K562 (cell line): ENCODE measurements around the gene GNA15.

Experiments used
- KAT7 ChIP-seq: sonication (generic); formaldehyde crosslinking; IDR thresholded peaks from 2 replicates; pipeline ENCODE4 v1.8.0; 2022; ENCODE audit warnings: missing genetic modification reagents, mild to moderate bottlenecking, borderline replicate concordance
- PCBP2 ChIP-seq: fragments of 200-400 bp; formaldehyde crosslinking; IDR thresholded peaks from 2 replicates; pipeline ENCODE4 v1.6.1; 2018; ENCODE audit warnings: low read length, low read depth, mild to moderate bottlenecking, moderate library complexity; ENCODE audit not compliant: poor library complexity, severe bottlenecking
- POLR2AphosphoS5 ChIP-seq: IDR thresholded peaks from 2 replicates; pipeline ENCODE4 v1.6.1; 2011; ENCODE audit warnings: mild to moderate bottlenecking, low read depth, low read length, moderate library complexity; ENCODE audit not compliant: control insufficient read depth, insufficient read depth
- YY1 ChIP-seq, 3 experiments: IDR thresholded peaks; 2 replicates each; pipeline ENCODE4 v1.6.1; 2011; ENCODE audit warnings: low read length in 2 of 3, mild to moderate bottlenecking in 2 of 3, moderate library complexity in 2 of 3, borderline replicate concordance in 1 of 3, control low read depth in 1 of 3, low read depth in 1 of 3; ENCODE audit not compliant: insufficient read depth in 3 of 3, insufficient replicate concordance in 2 of 3, control insufficient read depth in 1 of 3, insufficient read length in 1 of 3; ENCODE audit errors: extremely low read depth in 1 of 3
- TF ChIP-seq, protein P1 (sequence below): fragments of 250-450 bp; sonication (Bioruptor Pico); IDR thresholded peaks from 2 replicates; pipeline ENCODE4 v1.4.0; 2020; ENCODE audit warnings: borderline replicate concordance
- TF ChIP-seq, protein P2 (sequence below): fragments of 250-450 bp; sonication (Bioruptor Pico); IDR thresholded peaks from 2 replicates; pipeline ENCODE4 v1.6.1; 2021; ENCODE audit warnings: mild to moderate bottlenecking

DNA sequence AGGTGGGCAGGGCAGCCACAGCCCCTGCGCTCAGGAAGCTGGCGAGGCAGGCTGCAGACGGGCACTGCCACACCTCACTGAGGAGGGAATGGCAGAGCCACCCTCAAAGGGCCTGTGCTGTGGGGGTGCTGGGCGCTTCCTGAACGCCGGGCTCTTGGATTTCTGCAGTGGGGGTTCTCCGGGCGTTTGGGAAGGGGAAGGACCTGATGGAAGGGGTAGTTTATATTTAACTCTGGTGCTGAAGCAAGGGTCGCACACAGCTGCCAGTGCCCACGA, 31.2 kb upstream of the GNA15 start:
- no peak for TF ChIP-seq POLR2AphosphoS5
- no peak for TF ChIP-seq PCBP2
- TF ChIP-seq, protein P1, sequence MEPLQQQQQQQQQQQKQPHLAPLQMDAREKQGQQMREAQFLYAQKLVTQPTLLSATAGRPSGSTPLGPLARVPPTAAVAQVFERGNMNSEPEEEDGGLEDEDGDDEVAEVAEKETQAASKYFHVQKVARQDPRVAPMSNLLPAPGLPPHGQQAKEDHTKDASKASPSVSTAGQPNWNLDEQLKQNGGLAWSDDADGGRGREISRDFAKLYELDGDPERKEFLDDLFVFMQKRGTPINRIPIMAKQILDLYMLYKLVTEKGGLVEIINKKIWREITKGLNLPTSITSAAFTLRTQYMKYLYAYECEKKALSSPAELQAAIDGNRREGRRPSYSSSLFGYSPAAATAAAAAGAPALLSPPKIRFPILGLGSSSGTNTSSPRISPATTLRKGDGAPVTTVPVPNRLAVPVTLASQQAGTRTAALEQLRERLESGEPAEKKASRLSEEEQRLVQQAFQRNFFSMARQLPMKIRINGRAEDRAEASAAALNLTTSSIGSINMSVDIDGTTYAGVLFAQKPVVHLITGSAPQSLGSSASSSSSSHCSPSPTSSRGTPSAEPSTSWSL (CRISPR knock-in tag), result no peak
- no peak for TF ChIP-seq KAT7 (CRISPR knock-in tag)
- TF ChIP-seq, protein P2, sequence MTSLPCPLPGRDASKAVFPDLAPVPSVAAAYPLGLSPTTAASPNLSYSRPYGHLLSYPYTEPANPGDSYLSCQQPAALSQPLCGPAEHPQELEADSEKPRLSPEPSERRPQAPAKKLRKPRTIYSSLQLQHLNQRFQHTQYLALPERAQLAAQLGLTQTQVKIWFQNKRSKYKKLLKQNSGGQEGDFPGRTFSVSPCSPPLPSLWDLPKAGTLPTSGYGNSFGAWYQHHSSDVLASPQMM (CRISPR knock-in tag), result no peak
- TF ChIP-seq YY1 (IDR thresholded peaks at IDR 0.05; ENCODE audit: borderline replicate concordance in 1 of 3, control insufficient read depth in 1 of 3, extremely low read depth in 1 of 3, insufficient read depth in 3 of 3, insufficient read length in 1 of 3, insufficient replicate concordance in 2 of 3, low read depth in 1 of 3, low read length in 2 of 3), result no peak
